ENCODE measurements around the gene KIF19.
"Not testable (repeated sequence)": the region's sequence is repeated elsewhere in the genome, so short reads cannot be mapped to it uniquely, and the experiment has no call there.

KIF19 gene, protein sequence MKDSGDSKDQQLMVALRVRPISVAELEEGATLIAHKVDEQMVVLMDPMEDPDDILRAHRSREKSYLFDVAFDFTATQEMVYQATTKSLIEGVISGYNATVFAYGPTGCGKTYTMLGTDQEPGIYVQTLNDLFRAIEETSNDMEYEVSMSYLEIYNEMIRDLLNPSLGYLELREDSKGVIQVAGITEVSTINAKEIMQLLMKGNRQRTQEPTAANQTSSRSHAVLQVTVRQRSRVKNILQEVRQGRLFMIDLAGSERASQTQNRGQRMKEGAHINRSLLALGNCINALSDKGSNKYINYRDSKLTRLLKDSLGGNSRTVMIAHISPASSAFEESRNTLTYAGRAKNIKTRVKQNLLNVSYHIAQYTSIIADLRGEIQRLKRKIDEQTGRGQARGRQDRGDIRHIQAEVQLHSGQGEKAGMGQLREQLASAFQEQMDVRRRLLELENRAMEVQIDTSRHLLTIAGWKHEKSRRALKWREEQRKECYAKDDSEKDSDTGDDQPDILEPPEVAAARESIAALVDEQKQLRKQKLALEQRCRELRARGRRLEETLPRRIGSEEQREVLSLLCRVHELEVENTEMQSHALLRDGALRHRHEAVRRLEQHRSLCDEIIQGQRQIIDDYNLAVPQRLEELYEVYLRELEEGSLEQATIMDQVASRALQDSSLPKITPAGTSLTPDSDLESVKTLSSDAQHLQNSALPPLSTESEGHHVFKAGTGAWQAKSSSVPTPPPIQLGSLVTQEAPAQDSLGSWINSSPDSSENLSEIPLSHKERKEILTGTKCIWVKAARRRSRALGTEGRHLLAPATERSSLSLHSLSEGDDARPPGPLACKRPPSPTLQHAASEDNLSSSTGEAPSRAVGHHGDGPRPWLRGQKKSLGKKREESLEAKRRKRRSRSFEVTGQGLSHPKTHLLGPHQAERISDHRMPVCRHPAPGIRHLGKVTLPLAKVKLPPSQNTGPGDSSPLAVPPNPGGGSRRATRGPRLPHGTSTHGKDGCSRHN

DNA sequence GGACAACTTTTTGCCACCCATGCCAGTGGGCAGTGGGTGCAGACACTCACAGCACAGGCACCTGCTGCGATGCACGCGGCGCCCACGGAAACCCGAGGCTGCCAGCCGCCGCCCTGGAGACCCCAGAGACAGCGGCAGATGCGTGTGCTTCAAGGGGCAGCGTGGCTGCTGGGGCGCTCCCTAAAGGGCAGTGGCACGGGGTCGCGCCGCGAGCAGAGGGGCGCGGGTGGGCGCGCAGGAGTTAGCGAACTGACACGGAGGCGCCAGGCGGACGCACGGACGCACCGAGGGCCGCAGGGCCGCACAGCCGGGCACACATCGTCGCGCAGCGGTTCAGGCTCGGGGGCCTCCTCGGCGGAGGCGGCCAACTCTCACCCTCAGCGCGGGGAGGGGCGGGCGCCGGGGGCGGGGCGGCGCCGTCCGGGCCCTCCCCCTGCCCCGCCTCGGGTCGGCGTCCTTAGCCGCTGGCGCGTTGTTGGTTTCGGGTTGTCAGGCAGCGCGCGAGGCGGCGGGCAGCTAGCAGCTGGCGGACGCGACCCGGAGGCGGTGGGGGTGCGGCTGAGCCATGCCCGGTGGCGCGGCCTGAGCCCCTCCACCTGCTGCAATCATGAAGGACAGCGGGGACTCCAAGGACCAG, at the start of gene KIF19:
TSS of gene KIF19 (plus strand) at position 484 of the 637 bp plus-strand sequence. CDS start at position 608, 124 bp downstream.
- peak; percentile 35 for DNase-seq (ENCODE audit: extremely low spot score, insufficient read length, low read depth)
- FAIRE-seq = no peak

DNA sequence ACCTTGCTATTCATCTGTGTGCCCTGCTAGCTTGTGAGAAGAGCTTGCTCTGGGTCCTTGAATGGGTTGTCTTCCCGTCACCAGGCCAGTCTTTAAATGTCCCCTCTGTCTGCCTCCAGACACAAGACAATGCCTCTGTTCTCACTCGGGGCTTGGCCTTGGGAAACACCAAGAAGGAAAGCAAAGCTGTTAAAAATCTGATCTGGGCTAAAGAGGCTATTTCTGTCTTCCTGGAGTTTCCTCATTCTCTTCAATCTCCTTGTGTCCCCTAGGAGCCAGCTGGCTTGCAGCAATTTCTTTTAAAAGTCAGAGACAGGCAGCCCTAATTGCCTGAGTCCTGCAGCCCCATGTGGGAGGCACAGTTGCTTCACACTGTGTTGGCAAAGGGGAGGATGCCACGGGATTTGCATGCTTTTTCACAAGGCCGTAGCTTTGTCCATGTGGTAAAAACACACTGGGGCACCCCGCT, 49.5 kb upstream of the KIF19 start:
- FAIRE-seq (no peak), DNase-seq (ENCODE audit: extremely low spot score, insufficient read length, low read depth) (no peak)

DNA sequence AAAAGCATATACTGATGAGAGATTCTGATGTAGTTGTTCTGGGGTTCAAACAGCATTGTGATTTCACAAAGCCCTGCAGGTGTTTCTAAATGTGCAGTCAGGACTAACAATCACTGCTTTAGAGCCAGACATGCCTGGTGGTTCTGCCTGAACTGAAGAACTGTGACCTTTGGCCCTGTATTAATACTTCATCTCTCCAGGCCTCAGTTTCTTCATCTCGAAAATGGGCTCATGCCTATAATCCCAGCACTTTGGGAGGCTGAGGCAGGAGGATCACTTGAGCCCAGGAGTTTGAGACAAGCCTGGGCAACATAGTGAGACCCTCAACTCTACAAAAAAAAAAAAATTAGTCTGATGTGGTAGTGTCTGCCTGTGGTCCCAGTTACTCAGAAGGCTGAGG, 48.1 kb upstream of the KIF19 start:
- FAIRE-seq (no peak), DNase-seq (ENCODE audit: extremely low spot score, insufficient read length, low read depth) (no peak)

DNA sequence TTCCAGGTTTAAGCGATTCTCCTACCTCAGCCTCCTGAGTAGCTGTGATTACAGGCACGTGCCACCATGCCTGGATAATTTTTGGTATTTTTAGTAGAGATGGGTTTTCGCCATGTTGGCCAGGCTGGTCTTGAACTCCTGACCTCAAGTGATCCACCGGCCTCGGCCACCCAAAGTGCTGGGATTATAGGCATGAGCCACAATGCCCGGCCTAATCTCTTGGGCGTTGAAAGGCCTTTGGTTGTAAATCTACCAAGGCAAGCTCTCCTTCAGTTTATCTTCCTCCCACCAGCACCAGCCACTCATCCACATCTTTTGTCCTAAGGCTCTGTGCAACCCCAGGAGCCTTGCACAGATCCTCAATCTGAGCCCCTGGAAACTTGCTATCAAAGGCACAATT, 46.4 kb upstream of the KIF19 start:
- FAIRE-seq; DNase-seq (ENCODE audit: extremely low spot score, insufficient read length, low read depth): not testable (repeated sequence)

DNA sequence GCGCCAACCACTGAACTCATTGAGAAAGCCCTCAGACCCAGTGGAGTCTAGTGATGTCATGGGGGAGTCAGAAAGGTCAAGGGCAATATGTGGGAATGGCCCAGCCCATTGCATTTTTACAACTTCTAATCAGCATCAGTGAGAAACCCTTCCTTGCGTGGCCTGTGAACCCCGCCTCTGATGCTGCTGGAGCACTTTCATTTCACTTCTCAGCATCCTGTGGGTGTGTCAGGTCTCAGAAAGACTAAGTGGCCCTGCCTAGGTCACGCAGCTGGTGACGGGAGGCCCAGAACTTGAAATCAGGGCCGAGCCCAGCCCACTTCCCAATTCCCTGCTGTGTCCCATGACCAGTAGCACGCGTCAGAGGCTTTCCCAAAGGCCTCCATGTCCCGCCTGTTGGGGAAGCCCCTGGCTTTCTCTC, 45.9 kb upstream of the KIF19 start:
- FAIRE-seq (peak; percentile 91), DNase-seq (ENCODE audit: extremely low spot score, insufficient read length, low read depth) (no peak)

DNA sequence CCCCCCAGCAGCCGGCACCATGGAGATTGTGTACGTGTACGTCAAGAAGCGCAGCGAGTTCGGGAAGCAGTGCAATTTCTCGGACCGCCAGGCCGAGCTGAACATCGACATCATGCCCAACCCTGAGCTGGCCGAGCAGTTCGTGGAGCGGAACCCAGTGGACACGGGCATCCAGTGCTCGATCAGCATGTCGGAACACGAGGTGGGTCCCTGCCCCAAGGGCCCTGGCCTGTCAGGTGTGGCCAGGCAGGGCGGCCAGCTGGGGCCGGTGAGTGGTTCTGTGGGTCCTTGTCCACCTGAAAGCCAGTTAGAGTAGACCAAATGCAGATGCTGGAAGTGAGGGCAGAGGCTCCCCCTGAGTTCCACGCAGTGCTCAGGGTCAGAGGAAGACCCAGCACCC, 44.2 kb upstream of the KIF19 start:
- FAIRE-seq (no peak), DNase-seq (ENCODE audit: extremely low spot score, insufficient read length, low read depth) (no peak)

DNA sequence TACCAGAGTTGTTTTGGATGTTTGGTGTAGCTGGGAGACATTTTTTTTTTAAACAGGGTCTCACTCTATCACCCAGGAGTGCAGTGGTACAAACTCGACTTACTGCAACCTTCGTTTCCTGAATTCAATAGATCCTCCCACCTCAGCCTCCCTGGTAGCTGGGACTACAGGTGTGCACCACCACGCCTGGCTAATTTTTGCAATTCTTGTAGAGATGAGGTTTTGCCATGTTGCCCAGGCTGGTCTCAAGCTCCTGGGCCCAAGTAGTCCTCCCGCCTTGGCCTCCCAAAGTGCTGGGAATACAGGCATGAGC, 43.8 kb upstream of the KIF19 start:
- FAIRE-seq; DNase-seq (ENCODE audit: extremely low spot score, insufficient read length, low read depth): not testable (repeated sequence)

DNA sequence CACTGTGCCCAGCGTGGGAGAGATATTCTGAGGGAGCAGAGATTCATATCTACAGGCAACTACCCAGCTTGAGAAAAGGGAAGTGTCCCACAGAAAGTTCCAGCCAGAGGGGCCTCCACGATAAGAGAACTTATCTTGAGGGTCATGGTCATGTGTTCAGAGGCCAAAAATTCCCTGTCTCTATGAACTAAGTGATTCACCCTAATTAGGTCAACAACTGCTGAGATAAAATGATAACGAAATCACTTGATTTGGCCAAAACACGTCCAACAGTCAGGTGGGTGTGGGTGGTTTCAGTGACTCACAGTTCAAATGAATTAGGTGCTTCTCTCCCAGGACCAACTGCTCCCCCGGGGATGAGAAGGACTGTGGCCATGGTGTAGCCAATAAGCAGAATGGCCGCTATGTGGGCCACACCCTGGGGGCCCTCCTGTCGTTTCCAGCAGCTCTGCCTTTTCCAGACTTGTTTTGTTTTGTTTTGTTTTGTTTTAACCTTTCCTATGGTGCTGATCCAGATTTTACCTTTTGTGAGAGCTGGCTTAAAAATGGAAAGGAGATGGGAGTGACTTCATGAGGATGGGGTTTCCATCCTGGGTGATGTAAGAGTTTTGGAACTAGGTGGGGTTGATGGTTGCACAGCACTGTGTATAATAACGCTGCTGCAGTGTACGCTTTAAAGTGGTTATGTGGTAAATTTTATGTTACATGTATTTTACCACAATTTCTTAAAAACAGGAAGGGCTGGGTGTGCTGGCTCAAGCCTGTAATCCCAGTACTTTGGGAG, 43.2 kb upstream of the KIF19 start:
- DNase-seq (ENCODE audit: extremely low spot score, insufficient read length, low read depth) (no peak), FAIRE-seq (no peak)

DNA sequence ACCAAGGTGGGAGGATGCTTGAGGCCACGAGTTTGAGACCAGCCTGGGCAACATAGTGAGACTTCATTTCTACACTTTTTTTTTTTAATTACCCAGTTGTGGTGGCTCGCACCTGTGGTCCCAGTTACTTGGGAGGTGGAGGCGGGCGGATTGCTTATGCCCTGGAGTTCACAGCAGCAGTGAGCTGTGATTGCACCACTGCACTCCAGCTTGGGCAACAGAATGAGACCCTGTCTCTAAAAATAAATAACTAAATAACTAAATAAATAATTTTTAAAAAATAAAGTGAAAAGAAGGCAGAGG, 42.7 kb upstream of the KIF19 start:
- no peak for FAIRE-seq
- no peak for DNase-seq (ENCODE audit: extremely low spot score, insufficient read length, low read depth)

DNA sequence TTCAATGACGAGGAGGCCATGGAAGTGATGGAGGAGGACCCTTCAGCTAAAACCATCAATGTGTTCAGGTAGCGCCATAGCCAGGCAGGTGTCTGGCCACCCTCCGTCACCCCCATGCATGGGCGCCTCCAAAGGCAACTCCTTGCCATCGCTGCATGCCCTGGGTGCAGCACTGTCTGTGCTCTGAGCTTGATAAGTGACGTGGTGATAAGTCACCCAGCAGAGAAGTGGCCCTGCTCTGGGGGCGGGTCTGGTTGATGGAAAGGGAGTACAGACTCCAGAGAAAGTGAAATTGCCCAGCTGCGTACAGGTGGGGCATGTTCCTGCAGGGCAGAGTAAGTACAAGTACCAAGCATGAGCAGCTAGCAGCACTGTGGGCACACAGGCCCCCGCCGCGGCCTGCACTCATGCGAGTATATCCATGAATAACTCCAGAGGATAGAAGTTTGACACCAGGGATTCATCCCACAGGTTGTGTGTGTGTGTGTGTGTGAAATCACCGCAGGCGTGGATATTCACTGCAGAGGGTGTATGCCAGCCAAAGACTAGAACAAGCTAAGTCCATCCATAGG, 38.9 kb upstream of the KIF19 start:
- FAIRE-seq = no peak

DNA sequence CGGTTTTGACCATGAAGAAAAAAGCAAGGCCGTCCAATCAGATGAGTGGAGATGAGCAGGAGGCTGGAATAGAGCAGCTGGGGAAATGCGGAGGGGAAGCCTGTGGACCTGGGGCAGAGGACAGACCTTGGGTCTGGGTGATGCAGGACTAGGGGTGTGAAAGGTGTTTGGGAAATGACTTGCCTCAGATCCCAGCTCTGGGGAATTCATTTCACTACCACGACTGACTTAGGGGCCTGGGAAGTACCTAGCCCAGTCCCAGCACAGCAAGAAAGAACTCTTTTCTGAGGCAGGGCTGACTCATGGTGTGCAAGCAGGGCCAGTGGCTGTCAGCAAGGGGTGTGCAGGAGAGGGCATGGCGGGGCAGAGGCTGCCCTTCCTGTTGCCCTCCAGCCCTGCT, 37.2 kb upstream of the KIF19 start:
- no peak for DNase-seq (ENCODE audit: extremely low spot score, insufficient read length, low read depth)
- FAIRE-seq = no peak

More for the DNA sequence above, 38.9 kb upstream of the KIF19 start:
- DNase-seq (ENCODE audit: extremely low spot score, insufficient read length, low read depth) = no peak

DNA sequence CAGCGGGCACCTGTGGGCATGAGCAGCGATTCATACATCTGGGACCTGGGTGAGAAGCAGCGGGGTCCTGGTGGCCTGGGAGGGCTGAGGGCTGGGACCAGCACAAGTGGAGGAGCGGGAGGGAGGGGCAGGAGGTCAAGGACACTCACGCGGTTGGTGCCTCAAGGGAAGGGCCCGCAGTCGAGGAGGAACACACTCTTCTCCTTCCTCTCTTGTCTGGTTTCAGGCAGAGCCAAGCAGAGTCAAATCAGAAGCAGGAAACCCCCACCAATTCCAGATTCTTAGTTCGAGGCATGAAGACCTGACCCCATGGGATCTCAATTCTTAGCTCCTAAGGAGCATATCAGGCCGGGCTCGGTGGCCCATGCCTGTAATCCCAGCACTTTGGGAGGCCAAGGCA, 36.3 kb upstream of the KIF19 start:
- no peak for DNase-seq (ENCODE audit: extremely low spot score, insufficient read length, low read depth)
- FAIRE-seq = no peak

DNA sequence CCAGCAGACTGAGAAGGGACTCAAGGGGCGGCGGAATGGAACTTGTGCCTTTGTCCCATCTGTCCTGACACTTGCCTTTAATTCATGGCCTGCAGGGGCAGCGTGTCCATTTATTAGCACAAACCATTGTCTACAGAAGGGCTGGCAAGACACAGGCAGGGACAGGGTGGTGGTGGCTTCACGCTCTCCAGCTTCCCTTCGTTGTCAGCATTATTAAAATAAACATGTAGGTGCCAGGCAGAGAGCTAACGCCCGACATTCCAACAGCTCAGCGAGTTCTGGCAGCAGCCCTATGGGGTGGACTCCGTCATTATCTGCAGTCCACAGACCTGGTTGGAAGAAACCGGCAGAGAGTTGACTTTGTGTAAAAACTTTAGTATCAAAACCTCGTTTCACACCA, 35.7 kb upstream of the KIF19 start:
- DNase-seq (ENCODE audit: extremely low spot score, insufficient read length, low read depth) = no peak
- FAIRE-seq = no peak

DNA sequence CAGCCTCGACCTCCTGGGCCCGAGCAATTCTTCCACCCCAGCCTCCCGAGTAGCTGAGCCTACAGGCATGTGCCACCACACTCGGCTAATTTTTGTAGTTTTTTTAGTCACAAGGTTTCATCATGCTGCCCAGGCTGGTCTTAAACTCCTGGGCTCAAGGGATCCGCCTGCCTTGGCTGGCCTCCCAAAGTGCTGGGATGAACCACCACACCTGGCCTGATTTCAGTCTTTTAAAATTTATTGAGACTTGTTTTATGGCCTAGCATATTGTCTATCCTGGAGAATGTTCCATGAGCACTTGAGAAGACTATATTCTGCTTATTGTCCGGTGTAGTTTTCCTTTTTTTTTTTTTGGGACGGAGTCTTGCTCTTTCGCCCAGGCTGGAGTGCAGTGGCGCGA, 33.5 kb upstream of the KIF19 start:
- FAIRE-seq = no peak

DNA sequence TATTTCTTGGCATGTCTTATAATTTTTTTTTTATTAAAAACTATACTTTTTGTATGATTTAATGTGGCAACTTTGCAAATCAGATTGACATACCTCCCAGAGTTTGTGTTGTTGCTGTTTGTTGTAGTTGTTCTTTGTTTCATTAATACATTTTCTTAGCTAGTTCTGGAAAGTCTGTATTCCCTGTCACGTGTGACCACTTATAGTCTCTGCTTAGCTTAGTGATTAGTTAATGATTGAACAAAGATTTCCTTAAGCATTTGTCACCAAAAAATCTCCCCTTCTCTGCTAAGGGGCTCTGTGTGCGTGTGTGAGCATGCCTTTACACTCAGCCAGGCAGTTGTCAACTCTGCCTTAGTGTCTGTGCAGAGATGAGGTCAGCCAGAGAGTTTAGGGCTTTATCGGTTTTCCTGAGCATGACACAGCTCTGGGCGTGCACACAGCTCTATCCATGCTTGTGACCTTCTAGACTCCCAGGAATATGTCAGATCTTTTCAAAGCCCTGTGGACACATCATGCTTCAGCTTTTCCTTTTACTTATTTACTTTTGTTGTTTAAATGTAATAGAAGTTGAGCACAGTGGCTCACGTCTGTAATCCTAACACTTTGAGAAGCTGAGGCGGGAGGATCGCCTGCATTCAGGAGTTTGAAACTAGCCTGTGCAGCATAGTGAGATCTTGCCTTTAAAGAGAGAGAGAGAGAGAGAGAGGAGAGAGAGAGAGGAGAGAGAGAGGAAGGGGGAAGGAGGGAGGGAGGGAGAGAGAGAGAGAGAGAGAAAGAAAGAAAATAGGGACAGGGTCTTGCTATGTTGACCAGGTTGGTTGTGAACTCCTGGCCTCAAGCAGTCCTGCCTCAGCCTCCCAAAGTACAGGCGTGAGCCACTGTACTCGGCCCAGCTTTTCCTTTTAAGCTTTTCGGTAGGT, 30.1 kb upstream of the KIF19 start:
- no peak for FAIRE-seq
- DNase-seq (ENCODE audit: extremely low spot score, insufficient read length, low read depth) = no peak

More for the DNA sequence above, 33.5 kb upstream of the KIF19 start:
- no peak for DNase-seq (ENCODE audit: extremely low spot score, insufficient read length, low read depth)

DNA sequence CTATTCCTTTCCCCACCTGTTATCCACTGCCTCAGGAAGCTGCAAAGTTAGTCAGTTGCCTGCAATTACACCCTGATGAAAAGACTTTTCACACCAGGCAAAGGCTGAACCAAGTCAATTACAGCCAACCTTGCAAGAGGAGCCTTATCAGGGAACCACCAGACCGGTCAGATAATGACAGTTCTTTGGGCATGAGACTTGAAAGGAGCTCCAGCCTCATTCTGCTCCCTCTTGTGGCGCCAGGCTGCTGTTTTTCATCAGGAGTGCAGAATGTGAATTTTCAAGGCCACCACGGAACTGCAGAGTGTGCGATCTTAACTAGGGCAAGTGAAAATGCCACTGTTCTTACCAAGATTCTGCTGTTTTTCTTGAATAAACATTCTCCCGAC, 29.5 kb upstream of the KIF19 start:
- no peak for FAIRE-seq
- no peak for DNase-seq (ENCODE audit: extremely low spot score, insufficient read length, low read depth)

DNA sequence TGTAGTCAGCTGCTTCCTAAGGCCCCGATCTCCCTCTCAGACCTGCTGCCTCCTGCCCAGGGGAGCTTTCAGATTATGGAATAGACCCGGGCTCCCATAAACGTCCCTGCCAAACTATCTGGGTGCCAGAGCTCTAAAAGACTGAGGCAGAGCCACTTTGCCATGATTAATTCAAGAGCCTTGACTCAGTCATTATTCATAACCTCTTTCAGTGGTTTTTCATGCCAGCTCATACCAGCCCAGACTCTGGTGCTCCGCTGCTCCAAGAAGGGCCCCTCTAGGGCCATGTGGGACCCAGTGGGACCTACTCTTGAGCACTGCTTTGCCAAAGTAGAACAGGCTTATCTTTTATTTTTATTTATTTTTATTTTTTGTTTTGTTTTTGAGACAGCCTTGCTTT, 28.1 kb upstream of the KIF19 start:
- DNase-seq (ENCODE audit: extremely low spot score, insufficient read length, low read depth) = no peak
- FAIRE-seq = no peak

DNA sequence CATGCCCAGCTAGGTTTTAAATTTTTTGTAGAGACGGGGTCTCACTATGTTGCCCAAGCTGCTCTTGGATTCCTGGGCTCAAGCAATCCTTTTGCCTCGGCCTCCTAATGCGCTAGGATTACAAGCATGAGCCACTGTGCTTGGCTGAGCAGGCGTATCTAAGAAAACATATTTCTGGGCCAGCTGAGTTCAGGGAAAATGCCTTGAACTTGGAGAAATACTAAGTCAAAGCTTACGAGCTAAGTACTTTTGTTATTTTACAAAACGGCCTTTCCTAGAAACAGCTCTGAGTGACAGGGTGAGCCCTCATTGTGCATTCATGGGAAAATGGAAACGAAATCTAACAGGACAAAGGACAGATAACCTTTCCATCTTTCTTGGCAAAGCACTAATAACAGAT, 27.2 kb upstream of the KIF19 start:
- no peak for DNase-seq (ENCODE audit: extremely low spot score, insufficient read length, low read depth)
- no peak for FAIRE-seq
